GM12891 (cell line): ENCODE measurements around the gene PRMT1.

Experiments used
- POLR2A ChIP-seq: IDR thresholded peaks from 2 replicates; pipeline ENCODE4 v1.6.1; 2011; ENCODE audit warnings: low read depth, low read length, control low read depth
- POLR2AphosphoS5 ChIP-seq: IDR thresholded peaks from 2 replicates; pipeline ENCODE4 v1.6.1; 2011; ENCODE audit warnings: low read depth, low read length, control low read depth
- POU2F2 ChIP-seq: IDR thresholded peaks from 2 replicates; pipeline ENCODE4 v1.6.1; 2011; ENCODE audit warnings: low read depth, mild to moderate bottlenecking, control low read depth, low read length, moderate library complexity

GRCh38 chr19:49683814-49684250 is 6.8 kb downstream of the PRMT1 start:
- no peak for TF ChIP-seq POLR2A
- peak; percentile 29; the same call in 1 of the 2 replicates for TF ChIP-seq POLR2AphosphoS5
- TF ChIP-seq POU2F2 = 0 out of 2 replicates have a peak, but pooled peaks have one; percentile 39
